Upper lobe of left lung (tissue), 4 donors: Measurements from ENCODE around the gene ZNF438.

Experiments
- CTCF ChIP-seq, 6 experiments: fragments of 450-650 bp in 4 of 6; fragments of 200-600 bp in 2 of 6; sonication (generic) in 2 of 6; IDR thresholded peaks; one replicate each; pipeline ENCODE4 v1.5.1; 2016 to 2019; ENCODE audit warnings: antibody characterized with exemption in 6 of 6
- EP300 ChIP-seq, 4 donors: sonication (generic); formaldehyde crosslinking; IDR thresholded peaks; one replicate each; pipeline ENCODE4 v1.5.1; 2017; ENCODE audit warnings: antibody characterized with exemption in 4 of 4, control low read depth in 2 of 4
- POLR2A ChIP-seq, 4 donors: fragments of 450-650 bp; IDR thresholded peaks; one replicate each; pipeline ENCODE4 v1.5.1; 2016 to 2017; ENCODE audit warnings: antibody characterized with exemption in 4 of 4, mild to moderate bottlenecking in 2 of 4

DNA sequence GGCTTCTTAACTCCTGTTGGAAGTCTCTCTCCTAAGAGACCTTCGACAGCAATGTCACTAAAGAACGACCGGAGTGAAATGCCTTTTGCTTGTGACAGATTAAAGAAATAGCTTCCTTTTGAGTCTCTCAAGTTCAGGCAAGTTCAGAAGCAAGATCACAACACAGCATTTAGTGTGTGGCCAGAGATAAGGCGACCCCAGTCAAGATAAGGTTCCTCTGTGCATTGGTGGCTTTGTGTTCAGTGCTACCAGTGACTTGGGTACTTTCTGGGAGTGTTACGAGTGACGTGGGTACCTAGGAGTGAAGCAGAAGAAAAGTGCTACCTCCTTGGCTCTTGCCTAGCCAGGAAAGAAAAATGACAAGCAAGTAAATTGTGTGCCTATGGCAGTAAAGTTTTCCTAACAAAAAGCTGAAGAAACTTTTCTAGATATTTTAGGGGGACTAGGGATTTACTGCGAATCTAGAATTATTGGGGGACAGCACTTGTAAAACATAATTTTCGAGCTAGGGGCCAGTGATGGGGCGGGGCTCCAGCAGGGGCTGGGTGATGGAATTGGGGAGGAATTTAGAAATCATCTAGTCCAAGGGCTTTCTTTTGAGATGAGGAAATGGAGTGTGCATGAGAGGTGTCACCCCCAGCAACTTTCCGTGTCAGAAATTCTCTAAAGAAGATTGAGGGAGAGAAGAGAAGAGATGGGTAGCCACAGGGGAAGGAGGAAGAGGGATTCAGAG lies 210.2 kb downstream of the ZNF438 start:
- no peak for TF ChIP-seq CTCF (IDR thresholded peaks at IDR 0.05)
- no peak for TF ChIP-seq POLR2A (IDR thresholded peaks at IDR 0.05)
- no peak for TF ChIP-seq EP300 (IDR thresholded peaks at IDR 0.05)
